K562 (cell line): ENCODE results near the gene SLC35F2. TPM values are rescaled to one million over a fixed set of nuclear protein-coding genes. Genes with fewer than 3 reads are reported as not detected.

Experiments used
- ATAC-seq: fragments of 200-7000 bp; cut with Tn5 transposase; 3 replicates; pipeline ENCODE4 v1.9.1; 2020; ENCODE audit warnings: moderate library complexity
- BruUV-seq: library from RNA; stranded (reverse); fragments of 400-500 nt; replicated peaks from 2 replicates; lab custom pipeline; 2021; lab: Mats Ljungman, UMichigan
- CTCF ChIA-PET: fragments of 300-600 bp; formaldehyde crosslinking; extraction: SDS; loops from one replicate; lab custom pipeline; 2021; ENCODE audit warnings: low intra/inter-chr PET ratio; lab: Yijun Ruan, JAX
- POLR2A ChIA-PET: fragments of 300-600, 350-650 bp; sonication (Branson Sonifier 250); formaldehyde crosslinking; extraction: SDS; loops from one replicate; lab custom pipeline; 2021; ENCODE audit warnings: antibody characterized with exemption, inconsistent platforms; lab: Yijun Ruan, JAX
- DNase-seq, 4 experiments: peaks; one replicate each; pipeline versions ENCODE4 v3.0.0 to v3.0.0-alpha.2; 2011 to 2018; ENCODE audit warnings: low spot score in 3 of 4, mixed read lengths in 3 of 4; ENCODE audit errors: extremely low read depth in 1 of 4
- FAIRE-seq: peaks from 2 replicates; lab custom pipeline; 2011; peaks lifted over from hg19 to GRCh38; lab: Jason Lieb, UNC
- H2AFZ ChIP-seq: 2 replicates; pipeline ENCODE4 v1.6.0; 2011; ENCODE audit warnings: low read depth, low read length, control low read depth, inconsistent platforms
- H3K27ac ChIP-seq: fragments of 200-600 bp; 3 replicates; pipeline ENCODE4 v1.8.0; 2011; ENCODE audit warnings: low read depth, mild to moderate bottlenecking, control low read depth, inconsistent platforms, low read length, moderate library complexity, mixed read lengths; ENCODE audit errors: extremely low read depth
- H3K27me3 ChIP-seq, 2 experiments: fragments of 300-600 bp in 1 of 2; 2 replicates in 1 of 2; 3 replicates in 1 of 2; pipeline versions ENCODE4 v1.6.0 to v1.8.0; 2011; ENCODE audit warnings: inconsistent platforms in 2 of 2, low read length in 2 of 2, mild to moderate bottlenecking in 1 of 2, mixed read lengths in 1 of 2, moderate library complexity in 1 of 2; ENCODE audit not compliant: control insufficient read depth in 2 of 2, insufficient read depth in 2 of 2
- H3K36me3 ChIP-seq: fragments of 300-600 bp; 3 replicates; pipeline ENCODE4 v1.8.0; 2011; ENCODE audit warnings: mild to moderate bottlenecking, low read length, inconsistent platforms; ENCODE audit not compliant: control insufficient read depth, insufficient read depth
- H3K4me1 ChIP-seq, 2 experiments: fragments of 200-600 bp in 1 of 2; replicated peaks in 1 of 2; 2 replicates in 1 of 2; 3 replicates in 1 of 2; pipeline versions ENCODE4 v1.5.1 to v1.8.0; 2011; ENCODE audit warnings: inconsistent platforms in 2 of 2, low read length in 2 of 2, mild to moderate bottlenecking in 1 of 2, mixed read lengths in 1 of 2, moderate library complexity in 1 of 2; ENCODE audit not compliant: control insufficient read depth in 2 of 2, insufficient read depth in 2 of 2
- H3K4me2 ChIP-seq: 2 replicates; pipeline ENCODE4 v1.6.1; 2011; ENCODE audit warnings: low read length, control low read depth, inconsistent platforms, mixed read lengths; ENCODE audit not compliant: insufficient read depth
- H3K4me3 ChIP-seq: fragments of 200-600 bp; sonication (generic), shearing (Covaris generic); 2 replicates; pipeline ENCODE4 v1.5.1; 2016; ENCODE audit warnings: control low read depth, inconsistent platforms
- H3K79me2 ChIP-seq: fragments of 200-600 bp; 3 replicates; pipeline ENCODE4 v1.8.0; 2011; ENCODE audit warnings: low read length, inconsistent platforms; ENCODE audit not compliant: control insufficient read depth, insufficient read depth
- H3K9ac ChIP-seq, 2 experiments: 2 replicates each; pipeline versions ENCODE4 v1.6.0 to v1.6.1; 2011; ENCODE audit warnings: low read depth in 2 of 2, low read length in 2 of 2, control low read depth in 1 of 2, inconsistent platforms in 1 of 2, mild to moderate bottlenecking in 1 of 2, mixed read lengths in 1 of 2; ENCODE audit not compliant: insufficient read depth in 1 of 2
- H3K9me1 ChIP-seq: one replicate; pipeline ENCODE4 v1.6.0; 2011; ENCODE audit warnings: inconsistent platforms, mild to moderate bottlenecking, low read length, moderate library complexity; ENCODE audit not compliant: control insufficient read depth, insufficient read depth
- H3K9me3 ChIP-seq: replicated peaks from 2 replicates; pipeline ENCODE4 v1.5.1; 2011; ENCODE audit warnings: low read depth, low read length, inconsistent platforms; ENCODE audit not compliant: control insufficient read depth, insufficient read depth
- H4K20me1 ChIP-seq: replicated peaks from 2 replicates; pipeline ENCODE4 v1.6.1; 2011; ENCODE audit warnings: low read length, inconsistent platforms, mixed read lengths; ENCODE audit not compliant: control insufficient read depth, insufficient read depth
- E2F8 ChIP-seq: fragments of 450-650 bp; IDR thresholded peaks from 2 replicates; pipeline ENCODE4 v1.7.1; 2018; ENCODE audit warnings: mild to moderate bottlenecking, low read depth; ENCODE audit not compliant: partially characterized antibody
- KDM1A ChIP-seq, 2 experiments: fragments of 450-650 bp; IDR thresholded peaks; 2 replicates each; pipeline ENCODE4 v1.6.1; 2016; ENCODE audit warnings: mild to moderate bottlenecking in 2 of 2
- KDM4B ChIP-seq, 2 experiments: fragments of 450-650 bp in 1 of 2; sonication (generic) in 1 of 2; IDR thresholded peaks; 2 replicates each; pipeline ENCODE4 v1.6.1; 2016 to 2017; ENCODE audit warnings: borderline replicate concordance in 2 of 2, antibody characterized with exemption in 1 of 2, low read depth in 1 of 2, mild to moderate bottlenecking in 1 of 2
- KDM5B ChIP-seq: fragments of 200-600 bp; sonication (generic); IDR thresholded peaks from 2 replicates; pipeline ENCODE4 v1.6.1; 2012; ENCODE audit warnings: low read depth, mild to moderate bottlenecking, moderate library complexity, low read length, control low read depth, inconsistent platforms; ENCODE audit not compliant: insufficient replicate concordance
- ZNF24 ChIP-seq: fragments of 450-650 bp; IDR thresholded peaks from 2 replicates; pipeline ENCODE4 v1.6.1; 2016
- WGBS: fragments of 100-300 bp; shearing (Covaris generic); methylation state at CpG from one replicate; pipeline ENCODE4 v1.1.6; 2016; ENCODE audit warnings: low coverage, mixed read lengths; ENCODE audit not compliant: insufficient coverage; ENCODE audit errors: missing lambda C conversion rate; 5-methylcytosine and 5-hydroxymethylcytosine counted together
- in situ Hi-C: fragments of 300-500 bp; cut with MboI; formaldehyde crosslinking; loops from 4 replicates; pipeline ENCODE4 v1.15.0; 2018; ENCODE audit warnings: inconsistent platforms, mixed read lengths
- intact Hi-C: fragments of 100-400 bp; cut with micrococcal nuclease; formaldehyde crosslinking; loops from 2 replicates; pipeline ENCODE4 v1.14.2; 2022
- polyA plus RNA-seq, 8 experiments: library from polyadenylated mRNA; depleted of rRNA in 4 of 8; stranded (reverse) in 5 of 8; unstranded in 3 of 8; fragments of >200 nt; fragmentation: Nextera tagmentation in 2 of 8; fragmentation: Illumina TruSeq in 1 of 8; extraction: Ambion mirVana in 2 of 8; extraction: Trizol in 1 of 8; gene quantifications; 2 replicates each; pipeline versions ENCODE4 v1.2.1 to v1.2.3, GENCODE V29; 2011 to 2014; ENCODE audit warnings: inconsistent platforms in 1 of 8, missing spikeins in 1 of 8
- total RNA-seq, 7 experiments: library from RNA; depleted of rRNA in 6 of 7; stranded (reverse); fragments of >200 nt in 6 of 7; fragmentation: Illumina TruSeq in 2 of 7; extraction: Trizol in 2 of 7; gene quantifications; 2 replicates each; pipeline versions ENCODE4 v1.2.1 to v1.2.3, GENCODE V29; 2011 to 2021; ENCODE audit warnings: low replicate concordance in 1 of 7

SLC35F2 gene
- total and polyA plus RNA-seq, 9 of the 15 experiments (the other 6 are each of a cell fraction or from before 2014, with no cell fraction given): 28.6 to 63.9 (median 53.4) TPM

DNA sequence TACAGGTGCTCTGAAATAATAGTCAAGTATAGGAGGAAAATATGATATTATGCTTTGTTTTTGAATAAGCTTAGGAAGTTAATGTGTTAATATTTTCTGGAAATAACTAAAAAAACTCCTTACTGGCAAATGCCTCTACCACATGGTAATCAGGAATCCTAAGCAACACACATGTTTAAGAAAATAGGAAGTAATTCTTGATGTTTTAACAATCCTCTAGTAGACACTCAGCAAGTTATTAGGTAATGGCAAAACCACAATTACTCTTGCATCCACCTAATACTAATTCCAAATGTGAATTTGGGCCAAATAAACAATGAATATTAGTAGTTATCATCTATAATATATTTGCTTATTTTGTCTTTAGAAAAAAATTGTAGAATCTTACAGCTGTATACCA lies 53.6 kb downstream of the SLC35F2 start (continued):
- TF ChIP-seq KDM1A (IDR thresholded peaks at IDR 0.05) (no peak), E2F8 (no peak)

DNA sequence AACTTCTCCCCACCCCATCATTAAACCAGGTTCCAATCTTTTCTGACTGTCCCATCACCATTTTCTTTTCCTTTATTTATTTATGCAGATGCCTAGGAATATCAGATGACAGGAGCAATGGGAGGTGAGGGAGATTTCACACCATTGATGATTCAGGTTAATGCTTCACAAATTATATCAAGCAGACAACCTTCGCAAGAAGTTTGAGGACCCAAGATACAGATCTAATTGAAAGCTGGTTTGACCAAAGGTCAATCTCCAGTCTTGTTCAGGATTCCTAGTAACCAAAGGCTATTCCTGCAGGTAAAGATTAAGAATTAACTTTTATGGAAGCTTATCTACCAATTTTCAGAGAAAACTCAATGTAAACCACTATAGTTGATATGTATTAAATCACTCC lies 54.4 kb downstream of the SLC35F2 start:
- H2AFZ ChIP-seq: no peak overlapping the region
- H3K9me3 ChIP-seq: no peaks in the 10 kb centered on the region
- intact Hi-C loops: no loop called here
- H3K9me1 ChIP-seq: no peaks in the 10 kb centered on the region
- no peak overlapping the region for H3K4me2 ChIP-seq
- H3K4me1 ChIP-seq: no peaks in the 10 kb centered on the region
- TF ChIP-seq KDM5B (no peak), ZNF24 (no peak), KDM4B (IDR thresholded peaks at IDR 0.05; ENCODE audit: borderline replicate concordance in 2 of 2, low read depth in 1 of 2) (no peak)
- no peaks in the 10 kb centered on the region for H4K20me1 ChIP-seq
- no peak overlapping the region for H3K4me3 ChIP-seq
- BruUV-seq: no TSS peak
- ATAC-seq: no peak
- no peak overlapping the region for H3K27ac ChIP-seq
- no peak for DNase-seq
- no peaks in the 10 kb centered on the region for H3K27me3 ChIP-seq
- no peak overlapping the region for H3K9ac ChIP-seq
- H3K79me2 ChIP-seq: no peaks in the 10 kb centered on the region
- peaks cover 73% of the 10 kb centered on the region for H3K36me3 ChIP-seq
- ChIA-PET CTCF (no interaction called here), POLR2A (no interaction called here)
- in situ Hi-C loops: no loop called here
- FAIRE-seq: no peak
- 89% methylated on average over 1 of the region's 1 CpG for WGBS
